HG03103 (cell line): Measurements from ENCODE around the gene XYLT2.
A peak's percentile ranks its signal among the peaks of the same experiment; 100 is the strongest.
"Not testable (repeated sequence)": the region's sequence is repeated elsewhere in the genome, so short reads cannot be mapped to it uniquely, and the experiment has no call there.

Source experiments
- ATAC-seq: cut with Tn5 transposase; IDR thresholded peaks from one replicate; pipeline ENCODE4 v1.9.1; 2021; ENCODE audit warnings: low read depth; ENCODE audit not compliant: unreplicated experiment

The XYLT2 gene

DNA sequence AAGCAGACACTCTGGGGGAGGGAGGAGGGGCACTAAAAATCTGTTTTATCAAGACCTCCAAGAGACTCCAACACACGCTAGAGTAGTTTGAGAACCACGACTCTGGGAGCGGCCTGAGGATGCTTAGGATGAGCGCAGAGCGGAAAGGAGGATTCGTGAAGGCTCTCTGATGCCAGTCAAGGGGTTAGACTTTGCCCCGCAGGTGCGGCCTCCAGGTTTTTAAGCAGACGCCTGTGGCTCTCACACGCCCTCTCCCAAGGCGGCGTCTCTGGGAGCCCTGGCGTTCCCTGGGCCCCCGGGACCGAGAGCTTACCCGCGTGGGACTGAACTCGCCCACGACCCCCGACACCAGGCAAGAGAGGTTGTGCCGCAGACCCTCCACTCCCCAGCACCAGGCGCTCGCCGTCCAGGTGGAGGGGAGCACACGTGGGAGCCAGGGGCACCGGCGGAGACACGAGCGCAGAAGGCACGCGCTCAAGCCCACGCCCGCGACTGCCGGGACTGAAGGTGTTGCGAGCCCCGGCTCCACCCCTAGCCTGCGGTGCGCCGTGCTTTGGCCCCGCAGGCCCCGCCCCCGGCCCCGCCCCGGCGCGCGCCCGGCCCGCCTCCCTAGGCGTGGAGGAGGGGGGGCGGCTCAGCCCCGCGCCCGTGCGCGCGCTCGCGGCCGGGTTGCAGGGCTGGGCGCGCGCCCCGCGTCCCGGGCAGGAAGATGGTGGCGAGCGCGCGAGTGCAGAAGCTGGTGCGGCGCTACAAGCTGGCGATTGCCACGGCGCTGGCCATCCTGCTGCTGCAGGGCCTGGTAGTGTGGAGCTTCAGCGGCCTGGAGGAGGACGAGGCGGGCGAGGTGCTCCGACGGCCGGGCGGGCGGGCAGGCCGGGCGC, at the start of gene XYLT2:
Gene XYLT2 (plus strand): TSS at position 695 of the 881 bp plus-strand sequence. CDS start 15 bp downstream, at position 710.
- ATAC-seq: peak; percentile 69

DNA sequence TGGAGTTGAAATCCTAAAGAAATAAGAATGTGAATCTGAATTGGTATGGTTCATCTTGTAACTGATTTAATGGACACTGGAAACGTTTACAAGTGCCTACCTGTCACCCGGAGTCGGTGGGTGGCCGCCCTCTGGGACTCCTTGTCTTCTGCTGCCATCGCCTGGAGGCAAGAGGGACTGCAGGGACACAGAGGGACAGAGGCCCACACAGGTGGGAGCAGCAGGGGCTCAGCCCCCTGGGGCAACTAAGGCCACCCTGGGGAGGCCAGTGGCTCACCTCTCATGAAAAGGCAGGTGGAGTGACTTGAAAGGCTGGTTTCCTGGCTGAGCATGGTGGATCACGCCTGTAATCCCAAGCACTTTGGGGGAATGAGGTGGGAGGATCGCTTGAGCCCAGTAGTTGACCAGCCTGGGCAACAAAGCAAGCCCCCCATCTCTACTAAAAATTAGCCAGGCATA, 48.5 kb upstream of the XYLT2 start:
- no peak for ATAC-seq

DNA sequence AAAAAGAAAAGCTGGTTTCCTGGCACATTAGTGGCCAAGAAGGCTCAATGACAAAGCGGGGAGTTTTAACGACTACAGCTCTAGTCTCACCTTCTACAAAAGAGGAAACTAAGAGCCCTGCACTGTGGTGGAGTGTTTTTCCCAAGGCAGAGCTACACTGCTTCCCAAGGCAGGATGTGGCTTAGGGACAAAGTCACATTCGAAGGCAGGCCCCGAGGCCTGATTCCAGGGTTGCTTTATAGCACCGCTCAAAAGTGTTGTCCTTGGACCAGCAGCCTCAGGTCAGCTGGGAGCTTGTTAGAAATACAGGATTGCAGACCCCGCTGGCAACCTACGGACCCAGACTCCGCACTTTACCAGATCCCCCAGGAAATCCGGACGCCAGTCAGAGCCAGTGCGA, 47.9 kb upstream of the XYLT2 start:
- ATAC-seq: no peak

DNA sequence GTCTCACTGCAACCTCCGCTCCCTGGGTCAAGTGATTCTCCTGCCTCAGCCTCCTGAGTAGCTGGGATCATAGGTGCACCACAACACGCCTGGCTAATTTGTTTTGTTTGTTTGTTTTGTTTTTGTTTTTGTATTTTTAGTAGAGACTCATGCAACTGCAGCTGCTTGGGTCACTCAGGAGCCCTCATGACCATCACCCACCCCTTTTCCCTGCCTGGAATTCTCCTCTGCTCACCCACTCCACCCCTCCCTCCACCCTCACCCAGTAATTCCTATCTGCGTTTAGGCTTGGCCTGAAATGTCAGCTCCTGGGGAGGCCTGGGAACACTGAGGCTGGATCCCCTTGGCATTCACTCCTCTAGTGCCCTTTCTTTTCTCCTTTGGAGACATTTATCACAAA, 46.1 kb upstream of the XYLT2 start:
- no peak for ATAC-seq

DNA sequence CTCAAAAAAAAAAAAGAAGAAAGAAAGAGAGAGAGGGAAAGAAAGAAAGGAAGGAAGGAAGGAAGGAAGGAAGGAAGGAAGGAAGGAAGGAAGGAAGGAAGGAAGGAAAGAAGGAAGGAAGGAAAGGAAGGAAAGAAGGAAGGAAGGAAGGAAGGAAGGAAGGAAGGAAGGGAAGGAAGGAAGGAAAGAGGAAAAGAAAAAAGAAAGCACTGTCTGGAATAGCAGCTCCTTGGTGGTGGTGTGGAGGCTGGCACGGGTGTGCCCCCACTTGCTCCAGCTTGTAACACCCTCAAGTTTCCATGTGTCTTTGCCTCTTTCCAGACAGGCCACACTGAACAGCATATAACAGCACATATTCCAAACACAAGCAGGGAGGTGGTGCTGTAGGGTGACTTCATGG, 45.1 kb upstream of the XYLT2 start:
- ATAC-seq: not testable (repeated sequence)

DNA sequence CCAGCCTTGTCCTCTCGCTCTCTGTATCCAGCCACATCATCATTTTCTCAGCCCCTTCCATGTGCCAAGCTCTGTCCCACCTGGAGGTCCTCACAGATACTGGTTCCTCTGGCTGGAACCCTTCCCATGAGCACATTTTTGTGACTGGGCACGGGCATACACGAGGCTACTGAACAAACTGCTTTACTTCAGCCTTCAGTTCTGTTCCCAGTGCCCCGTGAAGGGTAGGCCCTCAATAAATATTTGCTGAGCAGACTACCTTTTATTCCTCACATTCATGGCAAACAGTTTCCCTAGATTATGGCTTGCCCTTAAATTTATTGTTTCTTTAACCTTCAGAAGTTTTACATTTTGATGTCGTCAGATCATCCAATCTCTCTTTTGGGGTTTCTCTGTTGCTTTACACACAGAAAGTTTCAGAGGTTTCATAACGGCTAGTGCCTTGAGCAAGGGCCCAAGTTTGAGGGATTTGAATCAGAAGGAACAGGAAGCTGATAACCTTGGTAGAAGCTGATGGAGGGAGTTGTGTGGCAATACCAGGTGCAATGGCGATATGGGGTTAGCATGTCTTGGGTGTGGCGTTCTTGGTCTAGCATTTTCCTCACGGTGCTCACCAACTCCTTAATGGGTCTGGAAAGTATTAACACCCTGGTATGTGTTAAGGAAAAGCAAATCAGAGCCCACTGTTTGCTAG, 43.9 kb upstream of the XYLT2 start:
- ATAC-seq: no peak

DNA sequence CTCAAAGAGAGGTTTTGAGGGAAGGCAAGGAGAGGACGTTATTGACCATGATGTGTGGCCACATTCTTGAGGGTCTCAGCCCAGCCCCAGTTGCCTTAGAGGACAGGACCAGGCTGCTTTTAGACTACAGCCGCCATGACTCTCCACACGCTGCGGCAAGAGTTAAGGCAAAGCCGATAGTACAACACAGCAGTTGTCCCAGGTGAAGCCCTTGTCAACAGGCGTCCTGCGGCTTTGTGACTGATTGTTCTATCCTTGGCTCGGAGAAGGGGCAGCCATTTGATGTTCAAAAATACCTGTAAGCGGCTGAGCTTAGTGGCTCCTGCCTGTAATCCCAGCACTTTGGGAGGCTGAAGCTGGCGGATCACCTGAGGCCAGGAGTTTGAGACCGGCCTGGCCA, 42.9 kb upstream of the XYLT2 start:
- no peak for ATAC-seq

DNA sequence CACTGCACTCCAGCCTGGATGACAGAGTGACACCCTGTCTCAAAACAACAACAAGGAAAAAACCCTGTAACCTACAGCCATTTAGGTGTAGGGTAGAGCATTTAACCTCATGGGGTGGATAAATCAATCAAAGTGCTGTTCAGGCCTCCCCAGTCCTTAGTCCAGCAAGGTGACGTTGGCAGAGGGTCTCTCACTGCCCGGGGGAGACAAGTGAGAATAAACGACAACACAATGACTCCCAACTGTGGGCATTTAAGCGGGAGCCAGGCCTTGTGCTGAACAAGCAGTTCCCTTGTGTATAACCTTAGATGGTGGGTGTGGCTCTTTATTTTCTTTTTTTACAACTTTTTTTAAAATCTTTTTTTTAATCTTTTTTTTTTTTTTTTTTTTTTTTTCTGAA, 42.3 kb upstream of the XYLT2 start:
- no peak for ATAC-seq

DNA sequence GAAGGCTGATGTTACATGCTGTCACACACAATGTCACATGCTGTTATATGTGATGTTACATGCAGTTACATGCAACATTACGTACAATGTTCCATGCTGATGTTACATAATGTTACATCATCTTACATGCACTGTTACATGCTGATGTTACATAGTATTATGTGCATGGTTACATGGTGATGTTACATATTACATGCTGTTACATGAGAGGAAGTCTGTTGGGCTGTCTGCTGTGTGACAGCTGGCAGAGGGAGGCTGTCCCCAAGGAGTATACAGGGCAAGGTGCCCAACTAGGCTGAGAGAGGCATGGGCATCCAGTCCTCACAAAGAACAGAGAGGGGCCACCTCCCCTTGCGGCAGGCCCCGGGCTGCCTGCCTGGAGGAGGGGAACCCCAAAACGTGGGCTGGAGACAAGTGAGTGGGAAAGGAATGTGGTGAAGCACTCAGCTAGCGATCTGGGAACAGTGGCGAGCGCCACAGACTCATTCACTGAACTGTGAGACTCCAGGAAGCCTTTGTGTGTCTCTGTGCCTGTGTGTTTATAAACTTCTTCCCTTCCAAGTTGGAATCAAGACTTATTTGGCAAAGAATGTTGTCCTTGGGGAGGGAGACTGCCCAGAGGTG, 41.0 kb upstream of the XYLT2 start:
- ATAC-seq: no peak

DNA sequence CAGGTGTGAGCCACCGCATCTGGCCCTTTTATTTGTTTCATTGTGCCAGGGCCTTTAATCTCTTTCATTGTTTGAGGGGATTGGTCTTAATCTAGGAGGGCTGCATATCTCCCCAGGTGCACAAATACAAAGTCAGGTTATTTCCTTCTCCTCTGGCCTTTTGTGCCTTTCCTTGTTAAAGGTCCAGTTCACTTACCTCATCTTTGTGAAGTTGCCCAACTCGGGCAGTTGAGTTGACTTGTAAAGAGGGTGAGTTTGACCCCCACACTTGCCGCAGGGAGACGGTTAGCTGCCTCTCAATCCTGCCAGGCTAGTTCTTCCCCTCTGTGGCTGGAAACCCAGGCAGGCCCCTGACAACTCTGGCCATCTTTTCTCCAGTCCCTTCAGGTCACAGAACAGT, 38.3 kb upstream of the XYLT2 start:
- no peak for ATAC-seq

DNA sequence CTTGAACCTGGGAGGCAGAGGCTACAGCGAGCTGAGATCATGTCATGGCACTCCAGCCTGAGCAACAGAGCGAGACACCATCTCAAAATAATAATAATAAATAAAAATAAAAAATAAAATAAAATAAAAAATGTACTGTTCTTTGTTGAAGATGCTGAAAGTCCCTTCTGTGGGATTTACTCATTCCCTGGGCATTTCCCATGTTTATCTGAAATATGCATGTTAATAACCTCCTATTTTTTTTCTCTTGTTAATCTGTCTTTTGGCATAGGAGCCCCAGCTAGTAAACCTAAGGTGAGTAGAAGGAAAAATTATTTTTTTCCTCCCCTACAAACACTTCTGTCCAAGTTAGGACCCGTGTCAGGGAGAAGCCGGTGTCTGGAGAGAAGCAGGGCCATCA, 37.3 kb upstream of the XYLT2 start:
- no peak for ATAC-seq

DNA sequence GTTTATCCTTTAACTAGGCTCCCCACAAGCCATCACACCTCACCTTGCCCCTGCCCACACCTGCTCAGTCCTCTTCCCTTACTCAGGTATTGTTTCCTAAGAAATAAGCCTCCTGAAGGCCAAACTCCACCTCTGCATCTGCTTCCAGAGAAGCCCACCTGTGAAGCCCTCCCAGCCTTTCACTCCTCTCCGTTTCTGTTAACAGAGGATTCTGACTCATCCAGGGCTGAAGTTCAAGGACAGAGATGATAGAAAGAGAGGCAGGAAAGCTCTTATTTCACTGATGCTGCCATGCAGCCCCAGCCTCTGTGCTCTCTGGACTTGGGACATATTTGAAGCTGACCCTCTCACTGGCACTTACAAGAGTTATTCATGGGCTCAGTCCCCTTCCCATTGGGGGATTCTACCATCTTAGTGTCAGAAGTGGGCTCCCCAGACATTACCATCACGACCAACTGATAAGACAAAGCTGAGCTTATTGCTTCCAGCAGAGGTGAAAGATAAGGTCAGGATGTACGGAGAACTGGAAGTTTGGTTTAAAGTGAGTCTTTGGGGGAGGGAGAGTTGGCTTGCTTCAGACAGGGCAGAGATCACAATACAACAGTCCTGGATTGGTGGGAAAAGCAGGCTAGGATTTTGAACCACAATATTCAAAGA, 35.3 kb upstream of the XYLT2 start:
- ATAC-seq: no peak

DNA sequence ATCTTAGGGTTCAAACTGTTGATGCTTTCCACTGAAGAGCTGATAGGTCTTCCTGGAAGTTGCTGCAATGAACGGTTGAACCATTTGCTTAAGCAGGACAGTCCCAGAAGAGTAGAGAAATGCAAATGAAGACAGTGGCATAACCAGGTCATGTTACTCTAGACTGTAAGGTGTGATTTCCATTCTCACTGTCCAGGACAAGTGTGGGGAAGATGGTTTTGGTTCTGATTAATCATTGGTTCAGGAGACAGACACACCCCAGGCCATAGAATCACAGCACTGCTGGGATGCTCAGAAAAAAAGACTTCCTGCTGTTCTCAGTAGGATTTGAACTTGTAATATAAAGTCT, 34.8 kb upstream of the XYLT2 start:
- no peak for ATAC-seq

DNA sequence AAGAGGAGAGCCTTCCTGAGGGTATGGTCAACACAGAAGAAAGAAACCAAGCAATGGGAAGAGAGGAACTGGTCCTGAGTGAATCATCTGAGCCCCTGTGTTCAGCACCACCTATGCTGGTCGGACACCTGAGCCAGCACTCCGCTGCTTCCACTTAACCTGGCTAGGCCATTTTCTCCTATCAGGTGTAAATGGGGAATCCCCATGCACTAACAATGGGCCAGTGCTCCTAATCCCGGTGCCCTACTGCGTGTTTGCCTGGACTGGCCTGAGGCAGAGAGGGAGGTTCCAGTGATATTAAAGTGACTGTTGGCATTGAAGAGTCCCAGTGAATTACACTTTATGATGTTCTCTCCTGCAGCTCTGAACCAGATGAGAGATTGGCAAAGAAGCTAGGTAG, 34.4 kb upstream of the XYLT2 start:
- no peak for ATAC-seq

DNA sequence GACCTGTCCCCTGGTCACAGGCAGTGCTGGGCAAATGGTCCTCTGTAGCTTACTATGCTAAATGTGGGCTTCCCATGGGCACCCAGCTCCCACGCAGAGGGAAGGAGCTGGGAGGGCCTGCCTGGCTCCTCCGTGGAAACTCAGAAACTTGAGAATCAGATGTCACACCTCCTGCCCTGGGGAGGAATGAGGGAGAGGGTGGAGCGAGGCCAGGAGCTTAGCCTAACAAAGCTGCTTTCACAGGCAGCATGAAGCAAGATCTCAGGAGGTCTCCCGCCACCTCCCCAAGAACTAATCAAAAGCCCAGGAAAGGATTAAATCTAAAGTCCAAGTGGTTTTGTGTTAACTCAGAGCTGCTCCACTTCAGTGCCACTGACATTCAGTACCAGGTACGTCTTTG, 33.6 kb upstream of the XYLT2 start:
- no peak for ATAC-seq

DNA sequence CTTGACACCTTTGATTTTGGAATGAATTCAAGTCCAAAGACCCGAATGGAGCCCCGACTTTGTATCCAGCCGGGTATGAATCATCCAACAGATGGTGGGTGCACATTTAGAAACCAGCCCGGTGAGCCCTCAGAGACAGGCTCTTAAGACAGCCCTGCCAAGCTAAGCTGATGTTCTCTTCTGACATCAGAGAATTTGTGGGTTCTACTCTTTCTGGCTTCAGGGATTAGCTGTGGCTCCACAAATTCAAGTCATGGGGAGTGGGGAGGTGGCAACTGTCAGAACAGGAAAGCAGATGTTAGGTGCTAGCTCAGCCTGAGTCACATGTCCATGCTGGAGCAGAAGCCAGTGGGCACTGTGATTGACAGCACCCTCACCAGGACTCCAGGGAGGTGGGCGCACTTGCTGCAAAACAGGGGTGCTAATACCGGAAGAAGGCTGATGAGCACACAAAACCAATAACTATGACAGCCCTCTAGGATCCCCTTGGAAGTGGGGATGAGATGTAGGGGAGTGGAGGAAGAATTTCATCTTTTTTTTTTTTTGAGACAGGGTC, 31.4 kb upstream of the XYLT2 start:
- no peak for ATAC-seq

DNA sequence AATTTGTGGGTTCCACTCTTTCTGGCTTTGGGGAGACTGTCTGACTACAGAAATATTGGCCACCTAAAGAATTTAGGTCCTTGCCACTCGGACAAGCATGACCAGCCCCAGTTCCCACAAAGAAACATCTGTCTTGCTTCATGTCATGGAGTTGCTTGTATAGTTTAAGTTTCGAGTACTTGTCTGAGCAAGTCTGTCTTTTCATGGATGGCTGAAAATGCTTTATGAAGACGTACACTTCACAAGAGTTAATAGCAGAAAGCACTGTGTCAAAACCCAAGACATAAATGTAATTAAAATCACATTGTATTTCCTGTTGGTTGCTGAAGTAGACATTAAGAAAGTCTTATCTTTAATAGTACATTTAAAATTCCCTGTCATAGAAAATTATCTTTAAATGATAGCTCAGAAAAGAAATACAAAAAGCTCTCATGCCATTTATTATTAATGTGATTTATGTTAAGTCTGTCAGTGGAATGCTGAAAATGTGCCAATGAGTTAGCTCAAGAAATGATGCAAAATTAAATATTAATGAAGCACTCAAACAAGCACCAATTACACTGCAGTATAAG, 29.8 kb upstream of the XYLT2 start:
- ATAC-seq: no peak

DNA sequence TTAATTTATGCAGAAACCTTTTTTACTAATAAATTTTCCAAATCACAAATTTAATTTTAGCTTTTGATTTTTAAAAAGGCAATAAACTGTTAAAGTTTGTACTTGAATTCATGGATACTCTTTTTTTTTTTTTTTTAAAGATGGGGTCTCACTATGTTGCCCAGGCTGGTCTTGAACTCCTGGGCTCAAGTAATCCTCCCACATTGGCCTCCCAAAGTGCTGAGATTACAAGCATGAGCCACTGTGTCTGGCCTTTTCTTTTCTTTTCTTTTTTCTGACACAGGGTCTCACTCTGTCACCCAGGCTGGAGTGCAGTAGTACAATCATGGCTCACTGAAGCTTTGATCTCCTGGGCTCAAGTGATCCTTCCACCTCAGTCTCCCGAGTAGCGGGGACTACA, 29.3 kb upstream of the XYLT2 start:
- not testable (repeated sequence) for ATAC-seq

DNA sequence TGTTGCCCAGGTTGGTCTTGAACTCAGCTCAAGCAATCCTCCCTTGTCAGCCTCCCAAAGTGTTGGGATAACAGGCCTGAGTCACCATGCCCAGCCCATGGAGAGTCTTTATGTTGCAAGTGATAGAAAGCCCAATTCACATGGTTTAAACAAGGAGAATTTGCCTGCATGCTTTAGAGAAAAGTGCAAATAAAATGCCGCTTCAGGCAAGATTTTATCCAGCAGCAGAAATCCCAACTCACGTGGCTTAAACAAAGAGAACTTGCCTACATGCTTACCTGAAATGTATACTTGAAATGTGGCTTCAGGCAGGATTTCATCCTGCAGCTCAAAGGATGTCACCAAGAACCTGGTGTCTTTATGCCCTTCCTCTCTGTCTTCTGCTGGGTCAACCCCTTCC, 28.8 kb upstream of the XYLT2 start:
- no peak for ATAC-seq

DNA sequence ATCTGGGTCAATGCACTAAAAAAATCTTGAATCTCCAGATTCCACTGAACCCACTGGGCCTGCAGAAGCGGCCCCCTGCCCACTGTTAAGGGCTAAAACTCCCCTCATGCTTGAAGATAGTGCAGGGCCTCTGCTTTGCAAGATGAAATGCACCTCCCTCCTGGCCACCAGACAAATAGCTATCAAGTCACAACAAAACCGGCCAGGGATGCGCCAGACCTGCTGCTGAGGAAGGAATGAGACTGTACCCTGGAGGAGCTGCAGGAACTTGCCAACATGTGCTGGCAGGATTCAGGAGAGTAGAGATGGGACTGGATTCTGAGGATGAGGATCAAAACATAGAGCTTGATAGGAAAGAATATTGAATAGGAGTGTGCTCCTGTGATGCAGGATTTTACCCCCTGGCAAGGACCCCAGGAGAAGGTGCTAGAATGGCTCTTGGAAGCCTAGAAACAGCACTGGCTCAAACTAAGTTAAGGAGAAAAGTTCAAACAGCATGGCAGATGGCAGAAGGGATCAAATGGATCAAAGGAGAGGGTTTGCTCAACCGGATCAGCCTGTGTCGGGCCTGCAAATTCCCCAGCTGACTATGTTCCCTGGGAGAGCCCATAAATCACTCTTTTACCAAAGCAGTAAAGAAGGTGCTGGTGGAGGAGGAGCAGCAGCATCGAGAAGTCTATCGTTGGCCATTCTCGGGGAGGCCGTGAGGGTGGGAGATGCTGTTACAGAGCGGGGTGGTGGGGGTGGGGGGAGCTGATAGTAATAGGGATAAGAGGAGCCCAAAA, 27.2 kb upstream of the XYLT2 start:
- ATAC-seq: no peak
